Measurements from ENCODE around the gene CRIP1.

CRIP1 gene

GRCh38 chr14:105536691-105537579 lies 50.2 kb downstream of the CRIP1 start:
- no peak for TF ChIP-seq RAD21 (IDR thresholded peaks at IDR 0.05; ENCODE audit: low read depth)
- no peak for TF ChIP-seq NFIC (IDR thresholded peaks at IDR 0.05)
- no peak for TF ChIP-seq EP300 (IDR thresholded peaks at IDR 0.05; ENCODE audit: borderline replicate concordance)
- no peak for TF ChIP-seq TCF12 (IDR thresholded peaks at IDR 0.05; ENCODE audit: low read depth)
- no peak for TF ChIP-seq TEAD4 (IDR thresholded peaks at IDR 0.05)
- no peak for TF ChIP-seq ZBTB7A (IDR thresholded peaks at IDR 0.05; ENCODE audit: low read depth)

GRCh38 chr14:105537580-105538474 lies 51.1 kb downstream of the CRIP1 start:
- TF ChIP-seq CREB1 (IDR thresholded peaks at IDR 0.05; ENCODE audit: low read depth), result no peak
- TF ChIP-seq ZBTB7A (IDR thresholded peaks at IDR 0.05; ENCODE audit: low read depth), result no peak
- TF ChIP-seq NFIC (IDR thresholded peaks at IDR 0.05), result no peak
- peak; percentile 56 for TF ChIP-seq RAD21 (IDR thresholded peaks at IDR 0.05; ENCODE audit: low read depth)
- no peak for TF ChIP-seq FOXM1 (IDR thresholded peaks at IDR 0.05; ENCODE audit: borderline replicate concordance, low read depth)

Data from Ishikawa (cell line).